Choroid plexus epithelial cell (primary cell): Measurements from ENCODE around the gene ZNF263.
"Not testable (repeated sequence)": the region's sequence is repeated elsewhere in the genome, so short reads cannot be mapped to it uniquely, and the experiment has no call there.

Source experiments
- DNase-seq: peaks from one replicate; pipeline ENCODE4 v3.0.0-alpha.2; 2010; ENCODE audit warnings: low read depth
- H3K4me3 ChIP-seq: 2 replicates; pipeline ENCODE4 v1.5.1; 2011; ENCODE audit warnings: low read depth, mild to moderate bottlenecking, control low read depth, low read length, moderate library complexity
- CTCF ChIP-seq: conservative IDR thresholded peaks from 2 replicates; pipeline ENCODE4 v1.5.1; 2011; ENCODE audit warnings: low read depth, mild to moderate bottlenecking, control low read depth, inconsistent platforms, low read length, moderate library complexity

ZNF263 gene

GRCh38 chr16:3266873-3267537, 16.3 kb upstream of the ZNF263 start:
- DNase-seq: peak; percentile 53
- peak; percentile 64 for TF ChIP-seq CTCF
- no peak overlapping the region for H3K4me3 ChIP-seq

GRCh38 chr16:3268294-3268693, 15.0 kb upstream of the ZNF263 start:
- no peak for DNase-seq

GRCh38 chr16:3270718-3271117, 12.6 kb upstream of the ZNF263 start:
- H3K4me3 ChIP-seq, DNase-seq: not testable (repeated sequence)

More at GRCh38 chr16:3268294-3268693, 15.0 kb upstream of the ZNF263 start:
- TF ChIP-seq CTCF: no peak
- H3K4me3 ChIP-seq: no peak overlapping the region

GRCh38 chr16:3271281-3271680, 12.0 kb upstream of the ZNF263 start:
- not testable (repeated sequence) for H3K4me3 ChIP-seq, DNase-seq

GRCh38 chr16:3274490-3274889, 8.8 kb upstream of the ZNF263 start:
- DNase-seq: peak; percentile 27
- TF ChIP-seq CTCF: no peak
- no peak overlapping the region for H3K4me3 ChIP-seq

GRCh38 chr16:3274947-3275346, 8.3 kb upstream of the ZNF263 start:
- TF ChIP-seq CTCF: no peak
- no peak for DNase-seq
- H3K4me3 ChIP-seq: no peak overlapping the region

- DNase-seq: no peak
- no peak for TF ChIP-seq CTCF
- no peak overlapping the region for H3K4me3 ChIP-seq
Measured at GRCh38 chr16:3276679-3277078, 6.6 kb upstream of the ZNF263 start.

- DNase-seq: no peak
- TF ChIP-seq CTCF: no peak
- no peak overlapping the region for H3K4me3 ChIP-seq
Measured at GRCh38 chr16:3281222-3281820, 2.0 kb upstream of the ZNF263 start.
